ENCODE results near the gene WDFY2. TPM values are rescaled to one million over a fixed set of nuclear protein-coding genes. Genes with fewer than 3 reads are reported as not detected.
A peak's percentile ranks its signal among the peaks of the same experiment; 100 is the strongest.

WDFY2 gene
- total and polyA plus RNA-seq, 2 experiments from 2014 or later, result 11.4 to 24.0 TPM

DNA sequence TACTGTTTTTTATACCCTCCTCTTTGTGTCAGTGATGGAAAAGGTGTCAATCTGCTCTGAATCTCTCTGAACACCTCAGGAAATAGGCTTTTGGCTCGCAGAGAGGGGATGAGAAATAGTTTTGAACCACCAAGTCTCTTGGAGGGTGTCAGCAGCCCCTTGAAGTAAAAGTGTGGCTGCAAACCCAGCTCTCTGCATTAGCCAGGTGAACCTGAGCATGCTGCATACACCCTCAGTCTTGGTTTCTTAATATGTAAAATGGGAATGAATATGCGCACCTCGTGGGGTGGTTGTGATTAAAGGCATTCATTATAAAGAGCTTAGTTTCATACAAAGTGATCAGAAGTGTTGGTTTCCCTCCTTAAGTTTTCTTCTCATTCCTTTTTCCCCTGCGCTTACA, 221.1 kb downstream of the WDFY2 start (continued):
- TF ChIP-seq, protein P1, sequence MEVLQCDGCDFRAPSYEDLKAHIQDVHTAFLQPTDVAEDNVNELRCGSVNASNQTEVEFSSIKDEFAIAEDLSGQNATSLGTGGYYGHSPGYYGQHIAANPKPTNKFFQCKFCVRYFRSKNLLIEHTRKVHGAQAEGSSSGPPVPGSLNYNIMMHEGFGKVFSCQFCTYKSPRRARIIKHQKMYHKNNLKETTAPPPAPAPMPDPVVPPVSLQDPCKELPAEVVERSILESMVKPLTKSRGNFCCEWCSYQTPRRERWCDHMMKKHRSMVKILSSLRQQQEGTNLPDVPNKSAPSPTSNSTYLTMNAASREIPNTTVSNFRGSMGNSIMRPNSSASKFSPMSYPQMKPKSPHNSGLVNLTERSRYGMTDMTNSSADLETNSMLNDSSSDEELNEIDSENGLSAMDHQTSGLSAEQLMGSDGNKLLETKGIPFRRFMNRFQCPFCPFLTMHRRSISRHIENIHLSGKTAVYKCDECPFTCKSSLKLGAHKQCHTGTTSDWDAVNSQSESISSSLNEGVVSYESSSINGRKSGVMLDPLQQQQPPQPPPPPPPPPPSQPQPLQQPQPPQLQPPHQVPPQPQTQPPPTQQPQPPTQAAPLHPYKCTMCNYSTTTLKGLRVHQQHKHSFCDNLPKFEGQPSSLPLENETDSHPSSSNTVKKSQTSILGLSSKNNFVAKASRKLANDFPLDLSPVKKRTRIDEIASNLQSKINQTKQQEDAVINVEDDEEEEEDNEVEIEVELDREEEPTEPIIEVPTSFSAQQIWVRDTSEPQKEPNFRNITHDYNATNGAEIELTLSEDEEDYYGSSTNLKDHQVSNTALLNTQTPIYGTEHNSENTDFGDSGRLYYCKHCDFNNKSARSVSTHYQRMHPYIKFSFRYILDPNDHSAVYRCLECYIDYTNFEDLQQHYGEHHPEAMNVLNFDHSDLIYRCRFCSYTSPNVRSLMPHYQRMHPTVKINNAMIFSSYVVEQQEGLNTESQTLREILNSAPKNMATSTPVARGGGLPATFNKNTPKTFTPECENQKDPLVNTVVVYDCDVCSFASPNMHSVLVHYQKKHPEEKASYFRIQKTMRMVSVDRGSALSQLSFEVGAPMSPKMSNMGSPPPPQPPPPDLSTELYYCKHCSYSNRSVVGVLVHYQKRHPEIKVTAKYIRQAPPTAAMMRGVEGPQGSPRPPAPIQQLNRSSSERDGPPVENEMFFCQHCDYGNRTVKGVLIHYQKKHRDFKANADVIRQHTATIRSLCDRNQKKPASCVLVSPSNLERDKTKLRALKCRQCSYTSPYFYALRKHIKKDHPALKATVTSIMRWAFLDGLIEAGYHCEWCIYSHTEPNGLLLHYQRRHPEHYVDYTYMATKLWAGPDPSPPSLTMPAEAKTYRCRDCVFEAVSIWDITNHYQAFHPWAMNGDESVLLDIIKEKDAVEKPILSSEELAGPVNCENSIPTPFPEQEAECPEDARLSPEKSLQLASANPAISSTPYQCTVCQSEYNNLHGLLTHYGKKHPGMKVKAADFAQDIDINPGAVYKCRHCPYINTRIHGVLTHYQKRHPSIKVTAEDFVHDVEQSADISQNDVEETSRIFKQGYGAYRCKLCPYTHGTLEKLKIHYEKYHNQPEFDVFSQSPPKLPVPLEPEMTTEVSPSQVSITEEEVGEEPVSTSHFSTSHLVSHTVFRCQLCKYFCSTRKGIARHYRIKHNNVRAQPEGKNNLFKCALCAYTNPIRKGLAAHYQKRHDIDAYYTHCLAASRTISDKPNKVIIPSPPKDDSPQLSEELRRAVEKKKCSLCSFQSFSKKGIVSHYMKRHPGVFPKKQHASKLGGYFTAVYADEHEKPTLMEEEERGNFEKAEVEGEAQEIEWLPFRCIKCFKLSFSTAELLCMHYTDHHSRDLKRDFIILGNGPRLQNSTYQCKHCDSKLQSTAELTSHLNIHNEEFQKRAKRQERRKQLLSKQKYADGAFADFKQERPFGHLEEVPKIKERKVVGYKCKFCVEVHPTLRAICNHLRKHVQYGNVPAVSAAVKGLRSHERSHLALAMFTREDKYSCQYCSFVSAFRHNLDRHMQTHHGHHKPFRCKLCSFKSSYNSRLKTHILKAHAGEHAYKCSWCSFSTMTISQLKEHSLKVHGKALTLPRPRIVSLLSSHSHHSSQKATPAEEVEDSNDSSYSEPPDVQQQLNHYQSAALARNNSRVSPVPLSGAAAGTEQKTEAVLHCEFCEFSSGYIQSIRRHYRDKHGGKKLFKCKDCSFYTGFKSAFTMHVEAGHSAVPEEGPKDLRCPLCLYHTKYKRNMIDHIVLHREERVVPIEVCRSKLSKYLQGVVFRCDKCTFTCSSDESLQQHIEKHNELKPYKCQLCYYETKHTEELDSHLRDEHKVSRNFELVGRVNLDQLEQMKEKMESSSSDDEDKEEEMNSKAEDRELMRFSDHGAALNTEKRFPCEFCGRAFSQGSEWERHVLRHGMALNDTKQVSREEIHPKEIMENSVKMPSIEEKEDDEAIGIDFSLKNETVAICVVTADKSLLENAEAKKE (CRISPR knock-in tag; IDR thresholded peaks at IDR 0.05), result no peak
- TF ChIP-seq POLR2AphosphoS5 (IDR thresholded peaks at IDR 0.05; ENCODE audit: low read depth), result no peak
- no peak for TF ChIP-seq ZNF114 (CRISPR knock-in tag; IDR thresholded peaks at IDR 0.05)
- no peak for TF ChIP-seq NANOG (IDR thresholded peaks at IDR 0.05; ENCODE audit: borderline replicate concordance)
- no peak for TF ChIP-seq JUNB (IDR thresholded peaks at IDR 0.05; ENCODE audit: unreplicated experiment)
- no peak for TF ChIP-seq ZNF331 (CRISPR knock-in tag; IDR thresholded peaks at IDR 0.05; ENCODE audit: low read depth)
- TF ChIP-seq EZH2phosphoT487 (IDR thresholded peaks at IDR 0.05; ENCODE audit: unreplicated experiment), result no peak
- no peak for TF ChIP-seq EZH2 (IDR thresholded peaks at IDR 0.05; ENCODE audit: low read depth, unreplicated experiment)
- TF ChIP-seq, protein P2, sequence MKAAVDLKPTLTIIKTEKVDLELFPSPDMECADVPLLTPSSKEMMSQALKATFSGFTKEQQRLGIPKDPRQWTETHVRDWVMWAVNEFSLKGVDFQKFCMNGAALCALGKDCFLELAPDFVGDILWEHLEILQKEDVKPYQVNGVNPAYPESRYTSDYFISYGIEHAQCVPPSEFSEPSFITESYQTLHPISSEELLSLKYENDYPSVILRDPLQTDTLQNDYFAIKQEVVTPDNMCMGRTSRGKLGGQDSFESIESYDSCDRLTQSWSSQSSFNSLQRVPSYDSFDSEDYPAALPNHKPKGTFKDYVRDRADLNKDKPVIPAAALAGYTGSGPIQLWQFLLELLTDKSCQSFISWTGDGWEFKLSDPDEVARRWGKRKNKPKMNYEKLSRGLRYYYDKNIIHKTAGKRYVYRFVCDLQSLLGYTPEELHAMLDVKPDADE (IDR thresholded peaks at IDR 0.05), result no peak

DNA sequence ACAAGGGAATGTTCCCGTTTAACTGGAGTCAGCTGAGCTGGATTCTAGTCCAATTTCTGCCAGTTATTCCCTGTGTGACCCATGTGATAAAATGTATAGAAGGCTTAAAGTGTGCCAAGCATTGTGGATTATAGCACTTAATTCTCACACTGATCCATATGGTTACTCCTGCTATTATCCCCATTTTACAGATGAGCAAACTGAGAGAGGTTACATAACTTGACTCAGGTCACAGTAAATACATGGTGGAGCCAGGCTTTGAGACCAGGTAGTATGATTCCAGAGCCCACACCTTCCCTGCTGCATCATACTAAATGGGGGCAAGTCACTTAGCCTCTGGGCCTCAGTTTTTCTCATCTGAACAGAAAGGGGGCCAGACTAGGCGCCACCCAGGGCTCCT, 221.7 kb downstream of the WDFY2 start:
- H3K4me2 ChIP-seq, result peak overlapping the region; percentile 93
- H3K4me3 Mint-ChIP-seq, result no peak overlapping the region
- H3K4me3 ChIP-seq, result no peak overlapping the region
- no peak overlapping the region for H3K27ac Mint-ChIP-seq
- H3K4me1 ChIP-seq (ENCODE audit: insufficient read depth), result peaks cover 39% of the 10 kb centered on the region
- no peaks in the 10 kb centered on the region for H3K9me2 ChIP-seq (ENCODE audit: insufficient read depth)
- H3K27ac ChIP-seq (ENCODE audit: low read depth), result no peak overlapping the region
- no peaks in the 10 kb centered on the region for H3K36me3 ChIP-seq (ENCODE audit: insufficient read depth)
- H3K4me1 Mint-ChIP-seq, result peaks cover 42% of the 10 kb centered on the region
- no peak overlapping the region for H2AFZ ChIP-seq
- ATAC-seq (no peak), DNase-seq (ENCODE audit: low spot score) (no peak)
- no peaks in the 10 kb centered on the region for H3K9me3 Mint-ChIP-seq
- no peaks in the 10 kb centered on the region for H4K20me1 ChIP-seq (replicated peaks; ENCODE audit: insufficient read depth)
- H3K27me3 Mint-ChIP-seq (ENCODE audit: insufficient read depth, low read depth, poor library complexity), result peaks cover 6% of the 10 kb centered on the region
- no peaks in the 10 kb centered on the region for H3K36me3 Mint-ChIP-seq (ENCODE audit: low read depth)
- H3K27me3 ChIP-seq (ENCODE audit: insufficient read depth), result no peaks in the 10 kb centered on the region
- 0 out of 2 replicates have a peak, but pooled peaks cover 4% of the 10 kb centered on the region for H3K79me2 ChIP-seq (replicated peaks; ENCODE audit: insufficient read depth)
- H3F3A ChIP-seq (replicated peaks; ENCODE audit: low read depth), result peaks cover 9% of the 10 kb centered on the region; the same call in 1 of the 2 replicates
- TF ChIP-seq JUNB (IDR thresholded peaks at IDR 0.05; ENCODE audit: unreplicated experiment) (no peak), EZH2phosphoT487 (IDR thresholded peaks at IDR 0.05; ENCODE audit: unreplicated experiment) (no peak), EZH2 (IDR thresholded peaks at IDR 0.05; ENCODE audit: low read depth, unreplicated experiment) (no peak), ZNF114 (CRISPR knock-in tag; IDR thresholded peaks at IDR 0.05) (no peak), CREB1 (CRISPR knock-in tag; IDR thresholded peaks at IDR 0.05; ENCODE audit: low read depth) (no peak), ZNF331 (CRISPR knock-in tag; IDR thresholded peaks at IDR 0.05; ENCODE audit: low read depth) (no peak), NANOG (IDR thresholded peaks at IDR 0.05; ENCODE audit: borderline replicate concordance) (no peak), STAT1 (IDR thresholded peaks at IDR 0.05; ENCODE audit: unreplicated experiment) (no peak)
- TF ChIP-seq, protein P2 (IDR thresholded peaks at IDR 0.05), result no peak
